ENCODE results near the gene EDIL3. TPM values are rescaled to one million over a fixed set of nuclear protein-coding genes. Genes with fewer than 3 reads are reported as not detected.

EDIL3 gene
- total and polyA plus RNA-seq, 11 donors = 1.3 to 38.2 (median 18.3) TPM

DNA sequence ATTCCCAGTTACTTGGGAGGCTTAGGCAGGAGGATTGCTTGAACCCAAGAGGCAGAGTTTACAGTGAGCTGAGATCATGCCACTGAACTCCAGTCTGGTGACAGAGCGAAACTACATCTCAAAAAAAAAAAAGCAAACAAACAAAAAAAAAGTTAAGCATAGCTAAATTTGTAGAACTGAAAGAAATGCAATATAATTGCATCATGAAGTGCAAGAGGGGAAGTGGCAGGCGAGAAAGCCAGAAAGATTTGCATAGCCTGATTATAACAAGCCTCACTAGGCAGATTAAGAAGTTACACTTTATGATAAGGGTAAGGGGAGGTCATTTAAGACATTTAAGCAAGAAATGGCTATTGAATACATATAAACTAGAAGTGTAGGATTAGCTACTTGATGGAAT lies 187.1 kb downstream of the EDIL3 start:
- intact Hi-C loops (cut with DNase I) = no loop called here
- ATAC-seq = no peak
- H3K4me1 ChIP-seq = no peaks in the 10 kb centered on the region
- no peaks in the 10 kb centered on the region for H3K36me3 ChIP-seq
- no peak overlapping the region for H3K27ac ChIP-seq
- no peaks in the 10 kb centered on the region for H3K9me3 ChIP-seq
- no peak for DNase-seq
- H3K27me3 ChIP-seq = no peaks in the 10 kb centered on the region
- TF ChIP-seq POLR2A (IDR thresholded peaks at IDR 0.05) = no peak
- TF ChIP-seq, protein P1, sequence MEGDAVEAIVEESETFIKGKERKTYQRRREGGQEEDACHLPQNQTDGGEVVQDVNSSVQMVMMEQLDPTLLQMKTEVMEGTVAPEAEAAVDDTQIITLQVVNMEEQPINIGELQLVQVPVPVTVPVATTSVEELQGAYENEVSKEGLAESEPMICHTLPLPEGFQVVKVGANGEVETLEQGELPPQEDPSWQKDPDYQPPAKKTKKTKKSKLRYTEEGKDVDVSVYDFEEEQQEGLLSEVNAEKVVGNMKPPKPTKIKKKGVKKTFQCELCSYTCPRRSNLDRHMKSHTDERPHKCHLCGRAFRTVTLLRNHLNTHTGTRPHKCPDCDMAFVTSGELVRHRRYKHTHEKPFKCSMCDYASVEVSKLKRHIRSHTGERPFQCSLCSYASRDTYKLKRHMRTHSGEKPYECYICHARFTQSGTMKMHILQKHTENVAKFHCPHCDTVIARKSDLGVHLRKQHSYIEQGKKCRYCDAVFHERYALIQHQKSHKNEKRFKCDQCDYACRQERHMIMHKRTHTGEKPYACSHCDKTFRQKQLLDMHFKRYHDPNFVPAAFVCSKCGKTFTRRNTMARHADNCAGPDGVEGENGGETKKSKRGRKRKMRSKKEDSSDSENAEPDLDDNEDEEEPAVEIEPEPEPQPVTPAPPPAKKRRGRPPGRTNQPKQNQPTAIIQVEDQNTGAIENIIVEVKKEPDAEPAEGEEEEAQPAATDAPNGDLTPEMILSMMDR (IDR thresholded peaks at IDR 0.05) = no peak
- 79 to 87% (median 80%) methylated on average over 2 of the region's 2 CpGs for WGBS, 4 donors
- H3K4me3 ChIP-seq = no peak overlapping the region

DNA sequence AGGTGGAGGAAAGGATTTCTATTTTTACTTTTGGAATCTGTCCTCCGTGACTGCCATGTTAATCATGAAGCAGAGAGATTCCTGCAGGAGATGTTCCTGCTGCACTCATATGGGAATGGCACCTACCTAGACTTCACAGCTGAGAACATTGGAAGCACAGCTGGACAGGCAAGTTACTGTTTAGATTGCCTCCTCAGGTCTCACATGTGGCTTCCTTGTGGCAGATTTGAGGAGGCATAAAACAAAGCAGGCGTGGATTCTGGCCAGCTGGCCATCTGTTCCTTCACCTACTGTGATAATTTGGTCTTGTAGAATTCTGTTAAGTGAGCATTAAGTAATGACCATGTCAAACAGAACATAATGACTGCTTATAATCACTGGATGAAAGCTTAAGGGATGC lies 193.4 kb downstream of the EDIL3 start:
- intact Hi-C loops (cut with DNase I) = no loop called here
- H3K27ac ChIP-seq = no peak overlapping the region
- no peaks in the 10 kb centered on the region for H3K4me1 ChIP-seq
- no peak overlapping the region for H3K4me3 ChIP-seq
- 26 to 42% (median 32%) methylated on average over 2 of the region's 2 CpGs for WGBS, 4 donors
- DNase-seq (no peak), ATAC-seq (no peak)
- TF ChIP-seq POLR2A (IDR thresholded peaks at IDR 0.05) = no peak
- TF ChIP-seq, protein P1 (IDR thresholded peaks at IDR 0.05) = no peak
- no peaks in the 10 kb centered on the region for H3K27me3 ChIP-seq
- H3K9me3 ChIP-seq = no peaks in the 10 kb centered on the region
- no peaks in the 10 kb centered on the region for H3K36me3 ChIP-seq

- ATAC-seq = no peak
Observed at GRCh38 chr5:84184857-84185256, 199.8 kb downstream of the EDIL3 start.

GRCh38 chr5:84181093-84181492 lies 203.6 kb downstream of the EDIL3 start:
- intact Hi-C loops (cut with DNase I) = no loop called here
- 43 to 57% (median 54%) methylated on average over 3 of the region's 3 CpGs for WGBS, 4 donors
- ATAC-seq = peak in 1 of 4 donors; percentile 56
- H3K4me1 ChIP-seq = no peaks in the 10 kb centered on the region
- no peaks in the 10 kb centered on the region for H3K36me3 ChIP-seq
- no peaks in the 10 kb centered on the region for H3K27me3 ChIP-seq
- no peak for TF ChIP-seq POLR2A (IDR thresholded peaks at IDR 0.05)
- TF ChIP-seq, protein P1 (IDR thresholded peaks at IDR 0.05) = no peak
- no peaks in the 10 kb centered on the region for H3K9me3 ChIP-seq
- DNase-seq = peak in 1 of 5 donors; percentile 24
- no peak overlapping the region for H3K27ac ChIP-seq
- H3K4me3 ChIP-seq = no peak overlapping the region

More at GRCh38 chr5:84184857-84185256, 199.8 kb downstream of the EDIL3 start:
- H3K36me3 ChIP-seq = no peaks in the 10 kb centered on the region
- TF ChIP-seq, protein P1 (IDR thresholded peaks at IDR 0.05) = no peak
- no peak for TF ChIP-seq POLR2A (IDR thresholded peaks at IDR 0.05)
- H3K9me3 ChIP-seq = no peaks in the 10 kb centered on the region
- no peak overlapping the region for H3K4me3 ChIP-seq
- 70 to 96% (median 90%) methylated on average over 1 of the region's 1 CpG for WGBS, 4 donors
- intact Hi-C loops (cut with DNase I) = no loop called here
- DNase-seq = no peak
- no peaks in the 10 kb centered on the region for H3K4me1 ChIP-seq
- H3K27ac ChIP-seq = no peak overlapping the region
- no peaks in the 10 kb centered on the region for H3K27me3 ChIP-seq
